ENCODE results near the gene PTOV1.
A peak's percentile ranks its signal among the peaks of the same experiment; 100 is the strongest.

PTOV1 gene

GRCh38 chr19:49850487-49851342 is at the start of gene PTOV1:
PTOV1 (plus strand) TSS chr19:49851159.
- peak; percentile 91 to 98 for DNase-seq

- no peak for DNase-seq
Observed at GRCh38 chr19:49801401-49801888, 49.5 kb upstream of the PTOV1 start.

- peak; percentile 31 to 79 for DNase-seq
Observed at GRCh38 chr19:49801966-49802661, 48.8 kb upstream of the PTOV1 start.

- no peak for DNase-seq
Observed at GRCh38 chr19:49802836-49803528, 48.0 kb upstream of the PTOV1 start.

- DNase-seq: no peak
Observed at GRCh38 chr19:49803529-49803856, 47.5 kb upstream of the PTOV1 start.

- DNase-seq: no peak
Observed at GRCh38 chr19:49805822-49806619, 44.9 kb upstream of the PTOV1 start.

GRCh38 chr19:49806620-49806959 is 44.4 kb upstream of the PTOV1 start:
- DNase-seq: no peak

- no peak for DNase-seq
Observed at GRCh38 chr19:49807058-49807903, 43.7 kb upstream of the PTOV1 start.

- no peak for DNase-seq
Observed at GRCh38 chr19:49807904-49808675, 42.9 kb upstream of the PTOV1 start.

GRCh38 chr19:49808711-49809159 is 42.2 kb upstream of the PTOV1 start:
- no peak for DNase-seq

GRCh38 chr19:49809160-49809940 is 41.6 kb upstream of the PTOV1 start:
- DNase-seq: no peak

- DNase-seq: no peak
Observed at GRCh38 chr19:49809941-49810389, 41.0 kb upstream of the PTOV1 start.

- no peak for DNase-seq
Observed at GRCh38 chr19:49811328-49811727, 39.6 kb upstream of the PTOV1 start.

- DNase-seq: no peak
Observed at GRCh38 chr19:49812452-49812996, 38.4 kb upstream of the PTOV1 start.

GRCh38 chr19:49812997-49813861 is 37.7 kb upstream of the PTOV1 start, which contains the start of gene FUZ:
FUZ (minus strand) TSS chr19:49813292; CDS start chr19:49813106, 186 bp downstream.
- DNase-seq: peak; percentile 98 to 99

- no peak for DNase-seq
Observed at GRCh38 chr19:49814010-49814409, 36.9 kb upstream of the PTOV1 start.

- DNase-seq: no peak
Observed at GRCh38 chr19:49816590-49816989, 34.4 kb upstream of the PTOV1 start.

- peak; percentile 79 to 92 for DNase-seq
Observed at GRCh38 chr19:49817964-49818648, 32.9 kb upstream of the PTOV1 start, which contains the start of gene MED25. MED25 (plus strand) TSS chr19:49818289; CDS start chr19:49818342, 53 bp downstream.

All from NCI-H446 (cell line).